SK-N-SH treated with all-trans-retinoic acid at 6 μM for 48 hours (cell line): ENCODE measurements around the gene AGAP3.

ENCODE experiments used
- ATAC-seq: fragments of 200-7000 bp; cut with Tn5 transposase; 3 replicates; pipeline ENCODE4 v1.9.1; 2020; ENCODE audit warnings: mild to moderate bottlenecking, moderate library complexity
- ARNTL ChIP-seq: fragments of 450-650 bp; formaldehyde crosslinking; IDR thresholded peaks from 2 replicates; pipeline ENCODE4 v1.5.0; 2020; ENCODE audit warnings: low read depth, mild to moderate bottlenecking, moderate library complexity, borderline replicate concordance
- BACH2 ChIP-seq: fragments of 250-450 bp; sonication (Bioruptor Pico); IDR thresholded peaks from 2 replicates; pipeline ENCODE4 v1.9.0; 2021; ENCODE audit warnings: mild to moderate bottlenecking, borderline replicate concordance
- CSDC2 ChIP-seq: fragments of 250-450 bp; sonication (Bioruptor Pico); IDR thresholded peaks from 2 replicates; pipeline ENCODE4 v1.5.0; 2020; ENCODE audit warnings: mild to moderate bottlenecking, moderate library complexity
- CSRNP3 ChIP-seq: fragments of 250-450 bp; sonication (Bioruptor Pico); IDR thresholded peaks from 2 replicates; pipeline ENCODE4 v1.5.1; 2021; ENCODE audit warnings: mild to moderate bottlenecking, moderate library complexity
- ESRRG ChIP-seq: fragments of 250-450 bp; sonication (Bioruptor Pico); IDR thresholded peaks from 2 replicates; pipeline ENCODE4 v1.6.1; 2021; ENCODE audit warnings: mild to moderate bottlenecking
- GLIS3 ChIP-seq: fragments of 250-450 bp; sonication (Bioruptor Pico); IDR thresholded peaks from 2 replicates; pipeline ENCODE4 v1.5.0; 2020; ENCODE audit warnings: mild to moderate bottlenecking, moderate library complexity
- ISL1 ChIP-seq: fragments of 250-450 bp; sonication (Bioruptor Pico); IDR thresholded peaks from 2 replicates; pipeline ENCODE4 v2.1.2; 2022; ENCODE audit warnings: mild to moderate bottlenecking, moderate library complexity
- OSR1 ChIP-seq: fragments of 250-450 bp; sonication (Bioruptor Pico); IDR thresholded peaks from 2 replicates; pipeline ENCODE4 v1.8.0; 2022; ENCODE audit warnings: moderate library complexity, mild to moderate bottlenecking, inconsistent platforms
- POU6F1 ChIP-seq: fragments of 250-450 bp; sonication (Bioruptor Pico); IDR thresholded peaks from 2 replicates; pipeline ENCODE4 v1.8.0; 2021; ENCODE audit warnings: low read depth, mild to moderate bottlenecking, moderate library complexity, borderline replicate concordance
- RARB ChIP-seq: fragments of 250-450 bp; sonication (Bioruptor Pico); IDR thresholded peaks from 2 replicates; pipeline ENCODE4 v1.8.0; 2021; ENCODE audit warnings: mild to moderate bottlenecking, moderate library complexity
- SNAI2 ChIP-seq: fragments of 250-450 bp; sonication (Bioruptor Pico); IDR thresholded peaks from 2 replicates; pipeline ENCODE4 v1.5.0; 2020; ENCODE audit warnings: mild to moderate bottlenecking, moderate library complexity
- TSHZ2 ChIP-seq: fragments of 250-450 bp; sonication (Bioruptor Pico); IDR thresholded peaks from 2 replicates; pipeline ENCODE4 v1.5.0; 2020; ENCODE audit warnings: mild to moderate bottlenecking, moderate library complexity
- ZC3H10 ChIP-seq: fragments of 250-450 bp; sonication (Bioruptor Pico); IDR thresholded peaks from 2 replicates; pipeline ENCODE4 v1.5.1; 2021; ENCODE audit warnings: mild to moderate bottlenecking, moderate library complexity
- ZFP3 ChIP-seq: fragments of 250-450 bp; sonication (Bioruptor Pico); IDR thresholded peaks from 2 replicates; pipeline ENCODE4 v1.5.0; 2020; ENCODE audit warnings: mild to moderate bottlenecking, moderate library complexity
- ZFP30 ChIP-seq: fragments of 450-650 bp; formaldehyde crosslinking; IDR thresholded peaks from 2 replicates; pipeline ENCODE4 v1.5.0; 2022; ENCODE audit warnings: mild to moderate bottlenecking, moderate library complexity
- ZNF565 ChIP-seq: fragments of 450-650 bp; formaldehyde crosslinking; conservative IDR thresholded peaks from 2 replicates; pipeline ENCODE4 v1.5.0; 2020; ENCODE audit warnings: low read depth, mild to moderate bottlenecking, moderate library complexity
- ZNF70 ChIP-seq: fragments of 450-650 bp; formaldehyde crosslinking; IDR thresholded peaks from 2 replicates; pipeline ENCODE4 v1.5.0; 2020; ENCODE audit warnings: mild to moderate bottlenecking, moderate library complexity
- TF ChIP-seq, protein P1 (sequence below): fragments of 250-450 bp; sonication (Bioruptor Pico); IDR thresholded peaks from 2 replicates; pipeline ENCODE4 v1.5.1; 2020; ENCODE audit warnings: low read depth, mild to moderate bottlenecking, moderate library complexity

Gene AGAP3

DNA sequence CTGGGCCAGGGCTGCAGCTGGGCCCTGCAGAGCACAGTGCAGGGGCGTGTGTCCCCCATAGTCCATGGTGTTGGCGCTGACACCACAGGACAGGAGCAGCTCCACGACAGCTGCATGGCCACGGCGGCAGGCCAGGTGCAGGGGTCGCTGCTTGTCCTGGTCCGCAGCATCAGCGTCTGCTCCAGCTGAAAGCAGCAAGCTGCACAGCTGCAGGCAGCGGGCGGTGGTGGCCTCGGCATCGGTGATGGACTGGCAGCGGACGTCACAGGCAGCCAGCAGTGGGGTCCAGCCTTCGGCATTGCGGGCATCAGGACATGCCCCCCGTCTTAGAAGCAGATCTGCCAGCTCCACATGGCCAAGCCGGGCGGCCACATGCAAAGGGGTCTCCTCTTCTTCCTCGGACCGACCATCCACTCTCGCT lies 94.7 kb downstream of the AGAP3 start (continued):
- TF ChIP-seq TSHZ2 (CRISPR knock-in tag), result no peak
- no peak for TF ChIP-seq POU6F1 (CRISPR knock-in tag)
- TF ChIP-seq CSRNP3 (CRISPR knock-in tag), result no peak
- no peak for TF ChIP-seq ZNF70 (CRISPR knock-in tag)
- TF ChIP-seq, all 23 proteins: peak for 0

- no peak for ATAC-seq
- no peak for TF ChIP-seq OSR1 (CRISPR knock-in tag)
- no peak for TF ChIP-seq GLIS3 (CRISPR knock-in tag)
- TF ChIP-seq ISL1, result no peak
- TF ChIP-seq ZNF565, result no peak
- TF ChIP-seq ARNTL (CRISPR knock-in tag), result no peak
- no peak for TF ChIP-seq CSDC2 (CRISPR knock-in tag)
- TF ChIP-seq ESRRG, result no peak
- no peak for TF ChIP-seq ZNF70 (CRISPR knock-in tag)
- TF ChIP-seq, all 23 proteins: peak for 0
These were observed 99.7 kb downstream of the AGAP3 start for GRCh38 chr7:151185762-151186639.

GRCh38 chr7:151186640-151187408 lies 100.5 kb downstream of the AGAP3 start, which contains the start of gene ASB10:
Gene ASB10 (minus strand): TSS chr7:151187250. CDS start chr7:151187130, 120 bp downstream.
- TF ChIP-seq BACH2 (CRISPR knock-in tag) (no peak), ZC3H10 (CRISPR knock-in tag) (no peak), ZNF70 (CRISPR knock-in tag) (no peak), ESRRG (no peak), RARB (CRISPR knock-in tag) (no peak), ZFP30 (CRISPR knock-in tag) (no peak), SNAI2 (no peak)
- no peak for ATAC-seq

GRCh38 chr7:151187409-151188251 lies 101.4 kb downstream of the AGAP3 start:
- no peak for ATAC-seq
- no peak for TF ChIP-seq ZC3H10 (CRISPR knock-in tag)
- no peak for TF ChIP-seq RARB (CRISPR knock-in tag)
- TF ChIP-seq ESRRG, result no peak
- TF ChIP-seq POU6F1 (CRISPR knock-in tag), result no peak
- TF ChIP-seq TSHZ2 (CRISPR knock-in tag), result no peak
- no peak for TF ChIP-seq GLIS3 (CRISPR knock-in tag)
- no peak for TF ChIP-seq ZNF565
- TF ChIP-seq, protein P1, sequence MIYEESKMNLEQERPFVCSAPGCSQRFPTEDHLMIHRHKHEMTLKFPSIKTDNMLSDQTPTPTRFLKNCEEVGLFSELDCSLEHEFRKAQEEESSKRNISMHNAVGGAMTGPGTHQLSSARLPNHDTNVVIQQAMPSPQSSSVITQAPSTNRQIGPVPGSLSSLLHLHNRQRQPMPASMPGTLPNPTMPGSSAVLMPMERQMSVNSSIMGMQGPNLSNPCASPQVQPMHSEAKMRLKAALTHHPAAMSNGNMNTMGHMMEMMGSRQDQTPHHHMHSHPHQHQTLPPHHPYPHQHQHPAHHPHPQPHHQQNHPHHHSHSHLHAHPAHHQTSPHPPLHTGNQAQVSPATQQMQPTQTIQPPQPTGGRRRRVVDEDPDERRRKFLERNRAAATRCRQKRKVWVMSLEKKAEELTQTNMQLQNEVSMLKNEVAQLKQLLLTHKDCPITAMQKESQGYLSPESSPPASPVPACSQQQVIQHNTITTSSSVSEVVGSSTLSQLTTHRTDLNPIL (CRISPR knock-in tag), result no peak
- TF ChIP-seq BACH2 (CRISPR knock-in tag), result no peak
- TF ChIP-seq ZFP3 (CRISPR knock-in tag), result no peak
- TF ChIP-seq ZNF70 (CRISPR knock-in tag), result no peak
- no peak for TF ChIP-seq CSDC2 (CRISPR knock-in tag)
